Stimulated activated naive B cell treated with anti-CD40 and anti-IgM and Interleukin-4, amounts not matched to agents 10 μg/mL and 1 μg/mL and 100 μg/mL, for 72 hours (primary cell): ENCODE measurements around the gene RFTN1.
A peak's percentile ranks its signal among the peaks of the same experiment; 100 is the strongest.

Experiments
- ATAC-seq, 2 donors: fragments of 150-1000 bp; cut with Tn5 transposase; replicated peaks; 2 replicates each; pipeline ENCODE4 v1.10.0; 2021; ENCODE audit warnings: moderate library complexity in 1 of 2
- DNase-seq: peaks from one replicate; pipeline ENCODE4 v3.0.0; 2021
- H3K27ac Mint-ChIP-seq: one replicate; pipeline ENCODE4 v1.8.0; 2022; ENCODE audit warnings: mild to moderate bottlenecking, mixed read lengths
- H3K27me3 Mint-ChIP-seq, 2 donors: one replicate each; pipeline ENCODE4 v1.8.0; 2022; ENCODE audit warnings: mixed read lengths in 2 of 2
- H3K36me3 Mint-ChIP-seq, 2 donors: one replicate each; pipeline ENCODE4 v1.8.0; 2022; ENCODE audit warnings: mixed read lengths in 2 of 2, mild to moderate bottlenecking in 1 of 2
- H3K4me1 Mint-ChIP-seq, 2 donors: one replicate each; pipeline ENCODE4 v1.8.0; 2022; ENCODE audit warnings: mixed read lengths in 2 of 2, mild to moderate bottlenecking in 1 of 2
- H3K4me3 Mint-ChIP-seq, 2 donors: one replicate each; pipeline ENCODE4 v1.8.0; 2022; ENCODE audit warnings: mild to moderate bottlenecking in 2 of 2, mixed read lengths in 2 of 2, moderate library complexity in 1 of 2
- H3K9me3 Mint-ChIP-seq, 2 donors: one replicate each; pipeline ENCODE4 v1.8.0; 2022; ENCODE audit warnings: mixed read lengths in 2 of 2, mild to moderate bottlenecking in 1 of 2

RFTN1 gene

GRCh38 chr3:16346413-16347081 lies 167.0 kb downstream of the RFTN1 start:
- Mint-ChIP-seq H3K4me1 (peaks cover 39 to 67% of the 10 kb centered on the region in 2 donors), H3K27ac (peak overlapping the region; percentile 39), H3K4me3 (peak overlapping the region in 1 of 2 donors; percentile 32), H3K36me3 (peaks cover 70 to 87% of the 10 kb centered on the region in 2 donors), H3K27me3 (no peaks in the 10 kb centered on the region), H3K9me3 (peaks cover 0 to 3% of the 10 kb centered on the region in 2 donors)
- no peak for DNase-seq
- no peak for ATAC-seq

- DNase-seq (no peak), ATAC-seq (no peak)
- Mint-ChIP-seq H3K27me3 (no peaks in the 10 kb centered on the region), H3K27ac (peak overlapping the region; percentile 71), H3K36me3 (peaks cover 66 to 78% of the 10 kb centered on the region in 2 donors), H3K4me3 (peak overlapping the region in 1 of 2 donors; percentile 8), H3K4me1 (peaks cover 44 to 71% of the 10 kb centered on the region in 2 donors), H3K9me3 (peaks cover 0 to 3% of the 10 kb centered on the region in 2 donors)
Observed at GRCh38 chr3:16343101-16343500, 170.4 kb downstream of the RFTN1 start.

GRCh38 chr3:16338999-16339398 lies 174.5 kb downstream of the RFTN1 start:
- peaks cover 2 to 4% of the 10 kb centered on the region in 2 donors for H3K9me3 Mint-ChIP-seq
- H3K4me1 Mint-ChIP-seq: peaks cover 33 to 59% of the 10 kb centered on the region in 2 donors
- H3K36me3 Mint-ChIP-seq: peaks cover 70 to 72% of the 10 kb centered on the region in 2 donors
- DNase-seq (no peak), ATAC-seq (peak; percentile 21 to 22)
- no peak overlapping the region for H3K4me3 Mint-ChIP-seq
- no peaks in the 10 kb centered on the region for H3K27me3 Mint-ChIP-seq
- peak overlapping the region; percentile 77 for H3K27ac Mint-ChIP-seq

- H3K36me3 Mint-ChIP-seq: peaks cover 65 to 69% of the 10 kb centered on the region in 2 donors
- no peaks in the 10 kb centered on the region for H3K27me3 Mint-ChIP-seq
- peaks cover 26 to 49% of the 10 kb centered on the region in 2 donors for H3K4me1 Mint-ChIP-seq
- ATAC-seq (peak; percentile 68 to 84), DNase-seq (no peak)
- peak overlapping the region; percentile 66 for H3K27ac Mint-ChIP-seq
- peaks cover 2 to 4% of the 10 kb centered on the region in 2 donors for H3K9me3 Mint-ChIP-seq
- peak overlapping the region in 1 of 2 donors; percentile 44 for H3K4me3 Mint-ChIP-seq
Observed at GRCh38 chr3:16337856-16338540, 175.5 kb downstream of the RFTN1 start.

- Mint-ChIP-seq H3K4me3 (no peak overlapping the region), H3K9me3 (peaks cover 4 to 9% of the 10 kb centered on the region in 2 donors), H3K4me1 (peaks cover 26 to 44% of the 10 kb centered on the region in 2 donors), H3K27me3 (no peaks in the 10 kb centered on the region), H3K36me3 (peaks cover 72 to 77% of the 10 kb centered on the region in 2 donors), H3K27ac (peak overlapping the region; percentile 51)
- ATAC-seq: no peak
- no peak for DNase-seq
Observed at GRCh38 chr3:16336825-16337224, 176.7 kb downstream of the RFTN1 start.

- Mint-ChIP-seq H3K4me1 (peaks cover 25 to 44% of the 10 kb centered on the region in 2 donors), H3K36me3 (peaks cover 79 to 84% of the 10 kb centered on the region in 2 donors)
Observed at GRCh38 chr3:16335772-16336645, 177.5 kb downstream of the RFTN1 start.

GRCh38 chr3:16335333-16335732 lies 178.2 kb downstream of the RFTN1 start:
- no peaks in the 10 kb centered on the region for H3K27me3 Mint-ChIP-seq
- peaks cover 81 to 86% of the 10 kb centered on the region in 2 donors for H3K36me3 Mint-ChIP-seq
- no peak overlapping the region for H3K4me3 Mint-ChIP-seq
- peak overlapping the region; percentile 82 for H3K27ac Mint-ChIP-seq
- DNase-seq (no peak), ATAC-seq (no peak)
- peaks cover 24 to 39% of the 10 kb centered on the region in 2 donors for H3K4me1 Mint-ChIP-seq
- peaks cover 8 to 12% of the 10 kb centered on the region in 2 donors for H3K9me3 Mint-ChIP-seq

More at GRCh38 chr3:16335772-16336645, 177.5 kb downstream of the RFTN1 start:
- H3K4me3 Mint-ChIP-seq: no peak overlapping the region
- H3K27ac Mint-ChIP-seq: peak overlapping the region; percentile 82
- H3K9me3 Mint-ChIP-seq: peaks cover 8 to 12% of the 10 kb centered on the region in 2 donors
- DNase-seq: no peak
- ATAC-seq: no peak
- no peaks in the 10 kb centered on the region for H3K27me3 Mint-ChIP-seq

- H3K4me3 Mint-ChIP-seq: no peak overlapping the region
- peak overlapping the region; percentile 82 for H3K27ac Mint-ChIP-seq
Observed at GRCh38 chr3:16334909-16335308, 178.6 kb downstream of the RFTN1 start.

GRCh38 chr3:16332904-16333426 lies 180.5 kb downstream of the RFTN1 start:
- Mint-ChIP-seq H3K4me1 (peaks cover 9 to 15% of the 10 kb centered on the region in 2 donors), H3K4me3 (no peak overlapping the region), H3K9me3 (peaks cover 8 to 12% of the 10 kb centered on the region in 2 donors), H3K27ac (no peak overlapping the region), H3K36me3 (peaks cover 79 to 82% of the 10 kb centered on the region in 2 donors), H3K27me3 (no peaks in the 10 kb centered on the region)
- DNase-seq (no peak), ATAC-seq (no peak)

More at GRCh38 chr3:16334909-16335308, 178.6 kb downstream of the RFTN1 start:
- Mint-ChIP-seq H3K36me3 (peaks cover 79 to 85% of the 10 kb centered on the region in 2 donors), H3K9me3 (peaks cover 8 to 12% of the 10 kb centered on the region in 2 donors), H3K27me3 (no peaks in the 10 kb centered on the region), H3K4me1 (peaks cover 20 to 35% of the 10 kb centered on the region in 2 donors)
- DNase-seq: no peak
- no peak for ATAC-seq

GRCh38 chr3:16331319-16331883 lies 182.1 kb downstream of the RFTN1 start:
- no peak overlapping the region for H3K4me3 Mint-ChIP-seq
- peaks cover 75 to 85% of the 10 kb centered on the region in 2 donors for H3K36me3 Mint-ChIP-seq
- ATAC-seq (no peak), DNase-seq (no peak)
- peak overlapping the region; percentile 69 for H3K27ac Mint-ChIP-seq
- H3K4me1 Mint-ChIP-seq: peaks cover 6 to 11% of the 10 kb centered on the region in 2 donors
- peaks cover 8 to 12% of the 10 kb centered on the region in 2 donors for H3K9me3 Mint-ChIP-seq
- H3K27me3 Mint-ChIP-seq: no peaks in the 10 kb centered on the region

- no peaks in the 10 kb centered on the region for H3K27me3 Mint-ChIP-seq
- DNase-seq: no peak
- peaks cover 8 to 12% of the 10 kb centered on the region in 2 donors for H3K9me3 Mint-ChIP-seq
- peaks cover 6 to 10% of the 10 kb centered on the region in 2 donors for H3K4me1 Mint-ChIP-seq
- no peak overlapping the region for H3K27ac Mint-ChIP-seq
- H3K36me3 Mint-ChIP-seq: peaks cover 70 to 81% of the 10 kb centered on the region in 2 donors
- ATAC-seq: no peak
- H3K4me3 Mint-ChIP-seq: no peak overlapping the region
Observed at GRCh38 chr3:16330351-16330750, 183.1 kb downstream of the RFTN1 start.

- ATAC-seq: no peak
- DNase-seq: no peak
- Mint-ChIP-seq H3K9me3 (peaks cover 8 to 11% of the 10 kb centered on the region in 2 donors), H3K36me3 (peaks cover 65 to 79% of the 10 kb centered on the region in 2 donors), H3K27ac (peak overlapping the region; percentile 83), H3K27me3 (no peaks in the 10 kb centered on the region), H3K4me3 (no peak overlapping the region), H3K4me1 (peaks cover 6 to 11% of the 10 kb centered on the region in 2 donors)
Observed at GRCh38 chr3:16329826-16330129, 183.7 kb downstream of the RFTN1 start.

GRCh38 chr3:16329036-16329825 lies 184.3 kb downstream of the RFTN1 start:
- H3K27ac Mint-ChIP-seq: peak overlapping the region; percentile 83
- peaks cover 59 to 79% of the 10 kb centered on the region in 2 donors for H3K36me3 Mint-ChIP-seq
- no peak overlapping the region for H3K4me3 Mint-ChIP-seq
- DNase-seq (no peak), ATAC-seq (no peak)
- H3K4me1 Mint-ChIP-seq: peaks cover 1 to 8% of the 10 kb centered on the region in 2 donors
- H3K9me3 Mint-ChIP-seq: peaks cover 6 to 8% of the 10 kb centered on the region in 2 donors
- H3K27me3 Mint-ChIP-seq: no peaks in the 10 kb centered on the region
